GM12873 (cell line): ENCODE data around the gene DTNA.

ENCODE experiments used
- CTCF ChIP-seq: IDR thresholded peaks from 2 replicates; pipeline ENCODE4 v1.5.1; 2012; ENCODE audit warnings: low read depth, mild to moderate bottlenecking, moderate library complexity, low read length, control low read depth; ENCODE audit not compliant: insufficient read depth; ENCODE audit errors: missing control alignments

DTNA gene

DNA sequence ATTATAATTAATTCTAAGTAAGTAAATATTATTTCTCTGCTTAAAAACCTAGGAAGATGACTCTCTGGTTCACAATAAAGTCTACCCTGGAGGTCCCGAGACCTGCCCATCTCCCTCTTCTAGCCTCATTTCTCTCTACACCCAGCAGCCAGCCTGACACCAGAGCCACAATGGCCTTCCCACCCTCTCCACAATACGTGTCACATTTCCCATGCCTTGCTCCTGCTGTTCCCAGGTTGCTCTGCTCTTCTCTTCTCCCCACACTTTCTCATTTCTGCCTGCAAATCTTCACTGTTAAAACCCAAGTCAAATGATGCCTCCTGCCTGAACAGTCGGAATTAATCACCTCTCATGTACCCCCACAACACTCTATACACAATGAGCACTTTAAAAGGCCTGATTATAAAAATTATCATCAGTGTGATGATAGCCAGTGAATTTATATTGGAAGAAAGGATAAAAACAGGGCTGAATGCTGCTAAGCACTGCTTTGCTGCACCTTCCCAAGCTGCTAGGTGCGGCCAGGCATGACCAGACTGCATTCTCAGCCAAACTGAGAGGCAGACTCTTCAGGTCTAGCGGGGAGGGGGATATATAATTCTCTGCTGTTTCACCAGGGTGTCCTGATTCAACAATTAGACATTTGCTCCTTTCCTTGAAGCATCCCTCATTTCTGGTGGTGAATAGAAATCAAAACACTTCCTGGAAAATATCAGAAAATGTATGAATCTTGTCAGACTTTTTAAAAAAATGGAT is 160.6 kb downstream of the DTNA start:
- no peak for TF ChIP-seq CTCF

GRCh38 chr18:34871435-34871834 is 161.3 kb downstream of the DTNA start:
- TF ChIP-seq CTCF = no peak

DNA sequence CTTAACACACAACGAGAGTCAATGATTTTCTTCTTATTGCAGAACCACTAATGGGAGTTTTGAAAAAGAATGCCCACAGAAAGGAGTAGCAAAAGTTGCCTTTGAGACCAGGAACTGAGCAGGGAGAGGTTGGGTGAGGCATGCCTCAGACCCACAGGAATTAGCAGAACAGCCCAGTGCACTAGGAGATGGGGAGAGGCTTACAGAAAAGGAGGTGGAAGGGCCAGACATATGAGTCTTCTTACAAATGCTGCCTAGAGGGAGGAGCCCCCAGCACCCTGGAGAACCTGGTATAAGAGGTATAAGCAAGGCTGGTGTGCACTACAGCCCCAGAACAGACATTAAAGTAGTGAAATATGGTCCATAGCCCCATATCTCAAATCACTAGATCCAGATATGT is 162.0 kb downstream of the DTNA start:
- no peak for TF ChIP-seq CTCF

DNA sequence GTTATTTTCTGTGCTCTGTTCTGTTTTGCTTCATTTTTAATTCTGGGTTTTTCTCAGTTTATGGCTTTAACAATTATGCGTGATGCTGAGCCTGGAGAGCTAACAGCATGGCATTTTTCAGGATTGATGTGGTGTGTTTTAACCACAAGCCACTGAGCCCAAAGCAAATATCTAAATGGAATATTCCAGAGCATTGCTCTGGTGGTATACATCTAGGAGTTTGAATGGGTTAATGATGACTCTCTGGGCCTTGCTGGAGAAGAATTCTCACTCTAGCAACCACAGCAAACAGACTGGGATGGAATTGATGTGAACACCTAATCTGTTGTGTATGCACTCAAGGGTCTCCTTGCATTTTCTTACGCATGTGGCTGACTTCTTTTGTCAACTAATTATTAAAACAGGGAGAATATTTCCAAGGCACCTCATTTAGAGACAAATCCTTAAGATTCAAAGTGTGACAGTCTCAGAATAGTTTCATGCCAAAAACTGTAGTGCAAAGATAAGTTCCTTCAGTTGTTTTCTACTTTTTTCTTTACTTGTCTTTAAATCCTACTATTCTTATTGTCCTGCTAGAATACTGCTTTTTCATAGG is 164.0 kb downstream of the DTNA start:
- TF ChIP-seq CTCF = no peak

GRCh38 chr18:34875150-34875549 is 165.1 kb downstream of the DTNA start:
- TF ChIP-seq CTCF = no peak

DNA sequence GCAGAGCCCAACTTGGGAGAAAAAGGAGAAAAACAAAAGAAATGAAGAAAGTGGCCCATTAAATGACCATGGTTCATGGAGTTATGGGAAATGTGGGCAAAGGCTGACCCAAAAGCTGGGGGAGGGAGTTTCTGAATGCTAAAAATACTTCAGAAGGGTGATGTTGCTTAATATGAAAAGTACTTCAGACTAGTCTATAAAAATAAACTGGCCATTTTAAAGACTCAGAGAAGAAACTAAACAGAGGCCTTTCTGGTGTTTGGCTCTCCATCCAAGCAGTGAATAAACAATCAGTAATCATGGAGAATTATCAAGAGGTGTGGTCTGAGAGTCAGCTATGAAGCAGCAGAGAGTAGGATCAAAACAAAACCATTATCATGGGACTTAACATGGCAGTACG is 170.3 kb downstream of the DTNA start:
- no peak for TF ChIP-seq CTCF

DNA sequence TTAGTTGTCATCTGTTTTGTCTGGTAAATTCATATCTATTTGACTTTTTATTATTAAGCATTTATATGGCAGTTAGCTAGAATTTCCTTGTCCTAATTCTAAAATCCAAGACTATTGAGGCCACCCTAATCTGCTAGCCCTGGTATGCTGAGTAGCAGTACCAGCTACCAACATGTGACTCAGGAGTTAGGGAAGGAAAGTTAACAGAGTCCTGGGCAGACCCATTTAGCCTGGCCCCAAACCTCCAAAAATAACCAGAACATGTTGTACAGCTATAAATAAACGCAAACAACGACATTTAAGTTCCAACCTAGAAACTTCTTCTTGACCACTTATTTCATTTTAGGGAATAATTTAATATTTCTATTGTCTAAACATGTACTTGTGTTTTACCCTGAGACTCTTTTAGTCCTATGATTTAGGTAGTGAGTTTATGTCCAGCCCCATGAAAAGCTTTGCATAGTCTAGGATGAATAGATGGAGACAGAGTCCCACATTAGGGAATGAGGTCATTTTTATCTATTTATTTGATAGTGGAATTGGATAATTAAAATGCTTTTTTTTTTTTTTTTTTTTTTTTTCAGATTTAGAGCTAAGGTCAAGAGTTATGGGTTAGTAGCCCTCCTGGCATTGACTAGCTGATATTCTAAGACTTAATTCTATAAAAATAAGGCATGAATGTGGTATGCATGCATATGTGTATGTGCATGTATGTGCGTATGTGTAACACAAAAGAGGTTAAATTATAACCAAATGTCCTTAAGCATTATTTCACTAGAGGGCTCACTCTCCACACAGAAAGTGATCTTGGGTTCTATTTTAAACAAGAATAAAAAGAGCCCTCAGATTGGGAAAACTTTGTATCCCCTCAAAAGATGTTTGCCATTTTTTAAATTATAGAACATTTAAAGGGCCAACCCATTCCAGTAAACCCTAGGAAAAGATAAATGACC is 171.1 kb downstream of the DTNA start:
- TF ChIP-seq CTCF = no peak
